ENCODE results near the gene ERCC2.
"Not testable (repeated sequence)": the region's sequence is repeated elsewhere in the genome, so short reads cannot be mapped to it uniquely, and the experiment has no call there.

Gene ERCC2

GRCh38 chr19:45352914-45353796 lies 17.2 kb downstream of the ERCC2 start:
- DNase-seq: peak; percentile 37

- DNase-seq: peak; percentile 6
Measured at GRCh38 chr19:45352471-45352870, 17.9 kb downstream of the ERCC2 start.

- peak; percentile 4 for DNase-seq
Measured at GRCh38 chr19:45352062-45352461, 18.3 kb downstream of the ERCC2 start.

GRCh38 chr19:45351401-45351952 lies 18.9 kb downstream of the ERCC2 start:
- peak; percentile 22 for DNase-seq

- DNase-seq: peak; percentile 6
Measured at GRCh38 chr19:45350477-45351058, 19.8 kb downstream of the ERCC2 start.

GRCh38 chr19:45349430-45349941 lies 20.9 kb downstream of the ERCC2 start:
- DNase-seq: peak; percentile 25

GRCh38 chr19:45349126-45349415 lies 21.3 kb downstream of the ERCC2 start:
- no peak for DNase-seq

GRCh38 chr19:45348367-45349125 lies 21.8 kb downstream of the ERCC2 start:
- no peak for DNase-seq

- DNase-seq: no peak
Measured at GRCh38 chr19:45347570-45348366, 22.6 kb downstream of the ERCC2 start.

GRCh38 chr19:45346449-45346848 lies 23.9 kb downstream of the ERCC2 start:
- DNase-seq: no peak

- DNase-seq: no peak
Measured at GRCh38 chr19:45345506-45345860, 24.9 kb downstream of the ERCC2 start.

GRCh38 chr19:45344621-45345505 lies 25.5 kb downstream of the ERCC2 start:
- no peak for DNase-seq

- DNase-seq: no peak
Measured at GRCh38 chr19:45342911-45343310, 27.5 kb downstream of the ERCC2 start.

GRCh38 chr19:45340899-45341453 lies 29.4 kb downstream of the ERCC2 start:
- DNase-seq: no peak

GRCh38 chr19:45340232-45340898 lies 30.0 kb downstream of the ERCC2 start, which contains the start of gene KLC3:
KLC3 (plus strand) TSS chr19:45340750; CDS start chr19:45345542, 4,792 bp downstream.
- DNase-seq: peak; percentile 70

- no peak for DNase-seq
Measured at GRCh38 chr19:45339629-45340028, 30.7 kb downstream of the ERCC2 start.

- DNase-seq: no peak
Measured at GRCh38 chr19:45336696-45337251, 33.6 kb downstream of the ERCC2 start.

GRCh38 chr19:45334881-45335280 lies 35.5 kb downstream of the ERCC2 start:
- not testable (repeated sequence) for DNase-seq

- DNase-seq: no peak
Measured at GRCh38 chr19:45333609-45334303, 36.6 kb downstream of the ERCC2 start.

Measured in 8988T (cell line).